AG20443 (cell line): ENCODE results near the gene SLC25A39.
"Not testable (repeated sequence)": the region's sequence is repeated elsewhere in the genome, so short reads cannot be mapped to it uniquely, and the experiment has no call there.

ENCODE experiments used
- DNase-seq: peaks from one replicate; pipeline ENCODE4 v3.0.0; 2012; ENCODE audit warnings: low spot score, mixed read lengths

Gene SLC25A39

GRCh38 chr17:44354582-44355561, 30.2 kb upstream of the SLC25A39 start:
- DNase-seq = peak; percentile 66

GRCh38 chr17:44353672-44354331, 29.2 kb upstream of the SLC25A39 start:
- peak; percentile 72 for DNase-seq

- DNase-seq = no peak
Observed at GRCh38 chr17:44352828-44353671, 28.4 kb upstream of the SLC25A39 start.

- no peak for DNase-seq
Observed at GRCh38 chr17:44351961-44352827, 27.6 kb upstream of the SLC25A39 start.

- DNase-seq = no peak
Observed at GRCh38 chr17:44351464-44351863, 26.8 kb upstream of the SLC25A39 start.

GRCh38 chr17:44350733-44351226, 26.2 kb upstream of the SLC25A39 start:
- peak; percentile 83 for DNase-seq

- no peak for DNase-seq
Observed at GRCh38 chr17:44349553-44350070, 25.0 kb upstream of the SLC25A39 start.

GRCh38 chr17:44348988-44349364, 24.4 kb upstream of the SLC25A39 start:
- DNase-seq = no peak

- DNase-seq = peak; percentile 71
Observed at GRCh38 chr17:44348234-44348987, 23.8 kb upstream of the SLC25A39 start.

- not testable (repeated sequence) for DNase-seq
Observed at GRCh38 chr17:44347206-44348055, 22.8 kb upstream of the SLC25A39 start.

- no peak for DNase-seq
Observed at GRCh38 chr17:44346064-44346844, 21.6 kb upstream of the SLC25A39 start.

GRCh38 chr17:44345454-44346026, 20.9 kb upstream of the SLC25A39 start:
- DNase-seq = peak; percentile 58

GRCh38 chr17:44344939-44345453, 20.4 kb upstream of the SLC25A39 start, which contains the start of gene GRN:
TSS of gene GRN (plus strand) at chr17:44345302. CDS start at chr17:44349165, 3,863 bp downstream.
- DNase-seq = peak; percentile 98

GRCh38 chr17:44343510-44344209, 19.0 kb upstream of the SLC25A39 start:
- no peak for DNase-seq

- not testable (repeated sequence) for DNase-seq
Observed at GRCh38 chr17:44340553-44340952, 15.9 kb upstream of the SLC25A39 start.

- no peak for DNase-seq
Observed at GRCh38 chr17:44338702-44339101, 14.1 kb upstream of the SLC25A39 start.

- DNase-seq = no peak
Observed at GRCh38 chr17:44335968-44336367, 11.3 kb upstream of the SLC25A39 start.
